Mesenchymal stem cell (in vitro differentiated cells and primary cell): Measurements from ENCODE around the gene CTF1.
"Not testable (repeated sequence)": the region's sequence is repeated elsewhere in the genome, so short reads cannot be mapped to it uniquely, and the experiment has no call there.

Source experiments
- DNase-seq: peaks from one replicate; pipeline ENCODE4 v3.0.0-alpha.2; 2013
- H2AFZ ChIP-seq: one replicate; pipeline ENCODE4 v1.6.1; 2013; ENCODE audit warnings: low read depth, mild to moderate bottlenecking, control low read depth, inconsistent platforms, low read length, moderate library complexity
- H2AK5ac ChIP-seq: 2 replicates; pipeline ENCODE4 v1.6.1; 2013; ENCODE audit warnings: low read length, moderate library complexity, mild to moderate bottlenecking, inconsistent platforms; ENCODE audit not compliant: severe bottlenecking
- H2BK120ac ChIP-seq: one replicate; pipeline ENCODE4 v1.6.1; 2013; ENCODE audit warnings: low read depth, mild to moderate bottlenecking, inconsistent platforms, low read length, moderate library complexity
- H2BK12ac ChIP-seq, 2 experiments: one replicate each; pipeline ENCODE4 v1.6.1; 2013; ENCODE audit warnings: inconsistent platforms in 2 of 2, low read length in 2 of 2, mild to moderate bottlenecking in 2 of 2, moderate library complexity in 2 of 2, control low read depth in 1 of 2
- H2BK15ac ChIP-seq: one replicate; pipeline ENCODE4 v1.6.1; 2013; ENCODE audit warnings: mild to moderate bottlenecking, low read depth, inconsistent platforms; ENCODE audit not compliant: poor library complexity, severe bottlenecking
- H2BK5ac ChIP-seq: 2 replicates; pipeline ENCODE4 v1.6.1; 2013; ENCODE audit warnings: low read depth, mild to moderate bottlenecking, low read length, control low read depth, inconsistent platforms; ENCODE audit not compliant: poor library complexity, severe bottlenecking
- H3K14ac ChIP-seq, 2 experiments: one replicate each; pipeline ENCODE4 v1.6.1; 2013; ENCODE audit warnings: inconsistent platforms in 2 of 2, low read length in 2 of 2, control low read depth in 1 of 2, mild to moderate bottlenecking in 1 of 2, moderate library complexity in 1 of 2
- H3K18ac ChIP-seq, 2 experiments: one replicate each; pipeline ENCODE4 v1.6.1; 2013; ENCODE audit warnings: inconsistent platforms in 2 of 2, low read length in 2 of 2, control low read depth in 1 of 2, low read depth in 1 of 2, mild to moderate bottlenecking in 1 of 2
- H3K23ac ChIP-seq, 2 experiments: one replicate each; pipeline ENCODE4 v1.6.1; 2013; ENCODE audit warnings: inconsistent platforms in 2 of 2, low read length in 2 of 2, mild to moderate bottlenecking in 2 of 2, moderate library complexity in 2 of 2, control low read depth in 1 of 2
- H3K27ac ChIP-seq: 2 replicates; pipeline ENCODE4 v1.5.1; 2013; ENCODE audit warnings: mild to moderate bottlenecking, moderate library complexity, low read length, control low read depth, inconsistent platforms; ENCODE audit not compliant: poor library complexity, severe bottlenecking
- H3K27me3 ChIP-seq, 2 experiments: 2 replicates each; pipeline versions ENCODE4 v1.6.1 to v1.7.0; 2013; ENCODE audit warnings: low read length in 2 of 2, mild to moderate bottlenecking in 2 of 2, moderate library complexity in 2 of 2, control low read depth in 1 of 2, inconsistent platforms in 1 of 2; ENCODE audit not compliant: control insufficient read depth in 1 of 2, insufficient read depth in 1 of 2
- H3K36me3 ChIP-seq, 2 experiments: 2 replicates each; pipeline versions ENCODE4 v1.6.1 to v1.7.0; 2013; ENCODE audit warnings: low read length in 2 of 2, control low read depth in 1 of 2, inconsistent platforms in 1 of 2, low read depth in 1 of 2, mild to moderate bottlenecking in 1 of 2; ENCODE audit not compliant: insufficient read depth in 2 of 2, control insufficient read depth in 1 of 2
- H3K4ac ChIP-seq, 2 experiments: one replicate each; pipeline ENCODE4 v1.6.1; 2013; ENCODE audit warnings: inconsistent platforms in 2 of 2, low read length in 2 of 2, mild to moderate bottlenecking in 2 of 2, moderate library complexity in 2 of 2, control low read depth in 1 of 2, low read depth in 1 of 2
- H3K4me1 ChIP-seq: 2 replicates; pipeline ENCODE4 v1.6.1; 2013; ENCODE audit warnings: low read depth, low read length, control low read depth; ENCODE audit not compliant: control insufficient read depth, insufficient read depth
- H3K4me2 ChIP-seq: 2 replicates; pipeline ENCODE4 v1.6.1; 2013; ENCODE audit warnings: low read length, mild to moderate bottlenecking, inconsistent platforms; ENCODE audit not compliant: poor library complexity, severe bottlenecking
- H3K4me3 ChIP-seq, 2 experiments: 2 replicates each; pipeline versions ENCODE4 v1.5.1 to v1.7.0; 2013; ENCODE audit warnings: low read length in 2 of 2, mild to moderate bottlenecking in 2 of 2, control low read depth in 1 of 2, low read depth in 1 of 2; ENCODE audit not compliant: insufficient read depth in 1 of 2
- H3K79me1 ChIP-seq: replicated peaks from 2 replicates; pipeline ENCODE4 v1.6.1; 2013; ENCODE audit warnings: mild to moderate bottlenecking, control low read depth, low read length, inconsistent platforms; ENCODE audit not compliant: poor library complexity, severe bottlenecking
- H3K9ac ChIP-seq: 2 replicates; pipeline ENCODE4 v1.7.0; 2013; ENCODE audit warnings: mild to moderate bottlenecking, low read length, moderate library complexity
- H3K9me3 ChIP-seq: 2 replicates; pipeline ENCODE4 v1.7.0; 2013; ENCODE audit warnings: mild to moderate bottlenecking, low read length; ENCODE audit not compliant: control insufficient read depth
- H4K8ac ChIP-seq: one replicate; pipeline ENCODE4 v1.6.1; 2013; ENCODE audit warnings: inconsistent platforms, mild to moderate bottlenecking, low read length, moderate library complexity
- H4K91ac ChIP-seq: one replicate; pipeline ENCODE4 v1.6.1; 2013; ENCODE audit warnings: mild to moderate bottlenecking, low read length, inconsistent platforms
- WGBS: methylation state at CpG from one replicate; pipeline ENCODE4 v1.1.7; 2013; ENCODE audit warnings: mixed read lengths; 5-methylcytosine and 5-hydroxymethylcytosine counted together

Gene CTF1

DNA sequence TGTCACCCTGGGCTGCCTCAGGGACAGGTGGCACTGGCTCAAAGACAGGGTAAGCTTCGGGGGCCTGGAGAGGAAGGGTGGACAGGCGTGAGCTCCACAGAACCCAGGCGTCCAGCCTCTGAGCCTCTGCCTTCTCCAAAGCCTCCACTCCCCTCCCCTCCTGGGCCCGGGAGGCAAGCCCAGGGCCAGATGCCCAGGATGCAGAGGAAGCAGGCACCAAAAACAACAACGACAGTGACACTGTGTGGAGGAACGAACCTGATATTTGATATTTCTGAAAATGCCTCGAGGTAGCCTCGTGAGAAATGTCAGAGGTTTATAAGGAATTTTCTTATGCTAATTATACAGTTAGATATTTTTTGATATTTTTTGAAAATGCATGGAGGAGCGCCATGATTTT, 8.5 kb upstream of the CTF1 start:
- 100% methylated on average over 9 of the region's 9 CpGs for WGBS
- no peak overlapping the region for H3K14ac ChIP-seq
- H3K4ac ChIP-seq, result no peak overlapping the region
- no peak overlapping the region for H2AK5ac ChIP-seq
- no peak overlapping the region for H2BK5ac ChIP-seq
- H3K27me3 ChIP-seq, result no peaks in the 10 kb centered on the region
- peaks cover 58 to 61% of the 10 kb centered on the region in 2 experiments for H3K36me3 ChIP-seq
- H3K27ac ChIP-seq, result no peak overlapping the region
- no peak overlapping the region for H2BK120ac ChIP-seq
- no peak overlapping the region for H3K4me3 ChIP-seq
- no peak overlapping the region for H4K91ac ChIP-seq
- no peak overlapping the region for H2BK12ac ChIP-seq
- peaks cover 16% of the 10 kb centered on the region for H3K4me1 ChIP-seq
- DNase-seq, result no peak
- no peaks in the 10 kb centered on the region for H3K9me3 ChIP-seq
- H4K8ac ChIP-seq, result no peak overlapping the region
- H3K18ac ChIP-seq, result no peak overlapping the region
- H3K9ac ChIP-seq, result no peak overlapping the region
- no peak overlapping the region for H2BK15ac ChIP-seq
- H3K23ac ChIP-seq, result no peak overlapping the region
- no peak overlapping the region for H2AFZ ChIP-seq
- H3K79me1 ChIP-seq, result peaks cover 38% of the 10 kb centered on the region
- no peak overlapping the region for H3K4me2 ChIP-seq

GRCh38 chr16:30888856-30889499, 7.4 kb upstream of the CTF1 start:
- WGBS, result 93% methylated on average over 7 of the region's 8 CpGs
- H2AK5ac ChIP-seq, result peak overlapping the region; percentile 79
- no peaks in the 10 kb centered on the region for H3K9me3 ChIP-seq
- H3K4me3 ChIP-seq, result no peak overlapping the region
- H4K8ac ChIP-seq, result no peak overlapping the region
- DNase-seq, result no peak
- no peak overlapping the region for H3K4me2 ChIP-seq
- no peak overlapping the region for H3K14ac ChIP-seq
- H3K18ac ChIP-seq, result no peak overlapping the region
- no peak overlapping the region for H2BK120ac ChIP-seq
- peak overlapping the region; percentile 60 for H3K27ac ChIP-seq
- no peak overlapping the region for H4K91ac ChIP-seq
- no peak overlapping the region for H3K23ac ChIP-seq
- no peaks in the 10 kb centered on the region for H3K27me3 ChIP-seq
- peaks cover 41% of the 10 kb centered on the region for H3K79me1 ChIP-seq
- H2AFZ ChIP-seq, result no peak overlapping the region
- peaks cover 20% of the 10 kb centered on the region for H3K4me1 ChIP-seq
- no peak overlapping the region for H2BK5ac ChIP-seq
- H3K36me3 ChIP-seq, result peaks cover 54 to 61% of the 10 kb centered on the region in 2 experiments
- peak overlapping the region in 1 of 2 experiments; percentile 32 for H2BK12ac ChIP-seq
- no peak overlapping the region for H3K9ac ChIP-seq
- H2BK15ac ChIP-seq, result no peak overlapping the region
- H3K4ac ChIP-seq, result no peak overlapping the region

DNA sequence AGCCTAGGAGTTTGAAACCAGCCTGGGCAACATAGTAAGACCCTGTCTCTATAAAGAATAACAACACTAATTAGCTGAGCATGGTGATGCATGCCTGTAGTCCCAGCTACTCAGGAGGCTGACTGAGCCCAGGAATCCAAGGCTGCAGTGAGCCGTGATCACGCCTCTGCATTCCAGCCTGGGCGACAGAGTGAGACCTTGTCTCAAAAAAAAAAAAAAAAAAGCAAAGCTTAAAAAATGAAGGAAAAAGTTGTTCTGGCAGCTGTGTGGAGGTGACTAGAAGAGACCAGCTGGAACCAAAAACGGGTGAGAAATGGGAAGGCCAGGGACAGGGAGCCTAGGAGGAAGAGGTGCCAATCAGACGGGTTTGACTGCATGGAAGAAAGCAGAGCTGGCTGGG, 6.7 kb upstream of the CTF1 start:
- WGBS, result 92% methylated on average over 5 of the region's 5 CpGs
- peaks cover 26% of the 10 kb centered on the region for H3K4me1 ChIP-seq
- no peak overlapping the region for H3K18ac ChIP-seq
- H3K36me3 ChIP-seq, result peaks cover 51 to 58% of the 10 kb centered on the region in 2 experiments
- H3K79me1 ChIP-seq, result peaks cover 37% of the 10 kb centered on the region
- H3K27ac ChIP-seq, result peak overlapping the region; percentile 60
- H3K14ac ChIP-seq, result no peak overlapping the region
- no peaks in the 10 kb centered on the region for H3K9me3 ChIP-seq
- no peak overlapping the region for H2BK5ac ChIP-seq
- H3K23ac ChIP-seq, result no peak overlapping the region
- no peaks in the 10 kb centered on the region for H3K27me3 ChIP-seq
- H4K91ac ChIP-seq, result no peak overlapping the region
- H3K4me3 ChIP-seq, result no peak overlapping the region
- no peak overlapping the region for H2BK12ac ChIP-seq
- DNase-seq, result no peak
- H2BK120ac ChIP-seq, result no peak overlapping the region
- H3K4me2 ChIP-seq, result no peak overlapping the region
- H2BK15ac ChIP-seq, result no peak overlapping the region
- H2AK5ac ChIP-seq, result no peak overlapping the region
- no peak overlapping the region for H2AFZ ChIP-seq
- no peak overlapping the region for H3K9ac ChIP-seq
- H3K4ac ChIP-seq, result no peak overlapping the region
- H4K8ac ChIP-seq, result no peak overlapping the region

- not testable (repeated sequence) for H2AFZ ChIP-seq, H2BK120ac ChIP-seq, H2BK12ac ChIP-seq, H3K9ac ChIP-seq, H3K27me3 ChIP-seq, H2AK5ac ChIP-seq, H3K4ac ChIP-seq, H3K4me2 ChIP-seq, H3K14ac ChIP-seq, H3K23ac ChIP-seq, H3K18ac ChIP-seq, H4K8ac ChIP-seq, H2BK15ac ChIP-seq, DNase-seq, H2BK5ac ChIP-seq, H3K27ac ChIP-seq, H3K4me3 ChIP-seq, H3K9me3 ChIP-seq, H4K91ac ChIP-seq
- H3K36me3 ChIP-seq, result peaks cover 40 to 45% of the 10 kb centered on the region in 2 experiments
- H3K79me1 ChIP-seq, result peaks cover 33% of the 10 kb centered on the region
- H3K4me1 ChIP-seq, result peaks cover 34% of the 10 kb centered on the region
- WGBS, result 98% methylated on average over 12 of the region's 15 CpGs
These were observed 5.2 kb upstream of the CTF1 start for GRCh38 chr16:30891043-30891823.
